Stimulated activated CD8-positive, alpha-beta memory T cell treated with anti-CD3 and anti-CD28 coated beads, Interleukin-2, amount 100 ng/mL, for 1 hour (primary cell): ENCODE data around the gene PLEKHJ1.

ENCODE experiments used
- DNase-seq, 2 donors: peaks; one replicate each; pipeline ENCODE4 v3.0.0-alpha.2; 2020; ENCODE audit warnings: low read depth in 2 of 2

PLEKHJ1 gene

GRCh38 chr19:2234996-2235380 lies 1.1 kb downstream of the PLEKHJ1 start:
- DNase-seq: no peak

DNA sequence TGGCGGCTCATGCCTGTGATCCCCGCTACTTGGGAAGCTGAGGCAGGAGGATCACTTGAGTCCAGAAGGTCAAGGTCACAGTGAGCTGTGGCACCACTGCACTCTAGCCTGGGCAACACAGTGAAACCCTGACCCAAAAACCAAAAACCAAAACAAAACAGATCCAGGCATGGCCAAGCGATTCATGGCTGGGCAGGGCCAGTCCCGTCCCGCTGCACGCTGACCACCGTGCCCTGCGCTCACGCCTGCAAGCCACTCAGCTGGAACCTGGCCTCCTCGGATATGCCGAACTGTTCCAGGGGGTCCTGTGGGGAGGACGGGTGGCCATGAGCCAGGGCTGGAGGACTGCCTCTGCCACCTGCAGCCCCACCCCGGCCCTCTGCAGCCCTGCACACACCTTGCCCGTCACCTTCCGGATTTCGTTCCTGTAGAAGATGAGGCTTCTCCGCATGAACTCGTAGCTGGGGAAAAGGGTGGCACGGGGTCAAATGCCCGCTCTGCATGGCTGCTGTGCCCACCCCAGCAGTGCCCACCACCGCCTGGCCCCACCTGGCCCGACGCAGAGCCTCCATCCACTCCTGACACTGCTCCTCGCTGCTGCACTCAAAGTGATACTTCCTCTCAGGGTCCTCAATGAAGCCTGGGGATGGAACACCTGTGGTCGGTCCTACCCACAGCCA lies 2.4 kb downstream of the PLEKHJ1 start:
- DNase-seq: no peak

GRCh38 chr19:2232286-2233151 lies 3.6 kb downstream of the PLEKHJ1 start:
- no peak for DNase-seq

DNA sequence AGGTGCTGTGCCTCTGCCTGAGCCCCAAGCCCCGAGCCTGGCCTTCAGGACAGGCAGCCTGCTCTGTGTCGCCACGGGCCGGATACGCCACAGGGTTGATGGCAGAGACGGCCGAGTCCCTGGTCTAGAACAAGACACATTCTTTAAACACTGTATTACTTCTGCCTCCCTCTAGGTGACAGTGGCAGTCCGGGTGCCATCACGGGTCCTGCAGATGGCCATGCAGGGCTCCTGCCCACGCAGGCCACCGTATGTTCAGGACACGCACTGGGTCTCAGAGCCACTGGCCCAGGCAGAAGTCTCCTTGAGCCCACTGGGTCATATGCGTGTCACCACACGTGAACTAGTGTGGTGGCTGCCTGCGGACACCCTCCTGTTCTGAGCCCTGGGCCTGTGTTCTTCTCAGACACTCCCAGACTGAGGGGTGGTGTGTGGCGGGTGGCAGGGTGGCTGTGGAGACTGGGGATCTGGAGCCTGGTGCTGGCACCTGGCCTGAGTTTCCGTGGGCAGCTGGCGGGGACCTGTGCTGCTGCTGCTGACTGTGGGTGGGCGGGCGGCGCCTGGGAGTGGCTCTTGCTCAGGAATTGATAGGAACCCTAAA lies 4.4 kb downstream of the PLEKHJ1 start:
- DNase-seq: no peak

- DNase-seq: no peak
Observed at GRCh38 chr19:2230807-2231533, 5.2 kb downstream of the PLEKHJ1 start.

- no peak for DNase-seq
Observed at GRCh38 chr19:2230033-2230531, 6.0 kb downstream of the PLEKHJ1 start.

- no peak for DNase-seq
Observed at GRCh38 chr19:2229103-2230032, 6.8 kb downstream of the PLEKHJ1 start.

GRCh38 chr19:2228157-2229030 lies 7.7 kb downstream of the PLEKHJ1 start:
- no peak for DNase-seq

DNA sequence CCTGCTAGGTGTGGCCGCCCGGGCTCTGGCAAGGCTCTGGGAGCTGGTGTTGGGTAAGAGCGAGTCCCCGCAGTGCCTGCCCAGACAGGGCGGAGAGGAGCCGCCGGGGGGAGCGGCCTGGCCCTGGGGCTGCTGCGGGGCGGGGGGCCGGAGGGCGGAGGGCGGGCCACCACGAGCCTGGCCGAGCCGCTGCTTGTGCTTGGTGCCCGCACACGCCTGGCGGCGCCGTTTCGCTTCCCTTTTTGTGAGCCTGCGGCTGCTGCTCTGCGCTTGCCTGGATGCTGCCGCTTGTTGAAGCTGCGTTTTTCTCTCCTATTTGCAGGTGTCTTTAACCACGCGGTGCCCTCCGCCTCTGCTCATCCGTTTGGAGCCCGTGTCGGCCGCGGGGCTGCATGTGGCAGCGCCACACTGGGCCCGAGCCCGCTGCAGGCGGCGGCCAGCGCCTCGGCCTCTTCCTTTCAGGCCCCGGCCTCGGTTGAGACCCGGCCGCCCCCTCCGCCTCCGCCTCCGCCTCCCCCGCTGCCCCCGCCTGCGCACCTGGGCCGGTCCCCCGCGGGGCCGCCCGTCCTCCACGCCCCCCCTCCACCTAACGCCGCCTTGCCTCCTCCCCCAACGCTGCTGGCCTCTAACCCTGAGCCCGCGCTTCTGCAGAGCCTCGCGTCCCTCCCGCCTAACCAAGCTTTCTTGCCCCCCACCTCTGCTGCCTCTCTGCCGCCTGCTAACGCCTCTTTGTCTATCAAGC lies 8.5 kb downstream of the PLEKHJ1 start:
- DNase-seq: no peak

DNA sequence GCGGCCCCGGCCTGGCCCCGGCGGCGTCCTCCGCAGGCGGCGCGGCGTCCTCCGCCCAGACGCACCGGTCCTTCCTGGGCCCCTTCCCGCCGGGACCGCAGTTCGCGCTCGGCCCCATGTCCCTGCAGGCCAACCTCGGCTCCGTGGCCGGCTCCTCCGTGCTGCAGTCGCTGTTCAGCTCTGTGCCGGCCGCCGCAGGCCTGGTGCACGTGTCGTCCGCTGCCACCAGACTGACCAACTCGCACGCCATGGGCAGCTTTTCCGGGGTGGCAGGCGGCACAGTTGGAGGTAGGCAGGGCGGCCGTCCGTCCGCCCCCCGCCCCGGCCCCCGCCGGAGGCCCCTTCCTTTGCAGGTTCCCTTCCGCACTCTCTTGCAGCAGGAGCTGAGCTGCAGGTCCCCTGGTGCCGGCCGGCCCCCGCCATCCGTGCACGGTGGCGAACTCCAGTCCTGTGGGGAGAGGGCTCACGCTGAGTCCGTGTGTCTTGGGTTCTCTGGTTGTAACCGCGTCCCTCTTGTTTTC lies 9.2 kb downstream of the PLEKHJ1 start:
- no peak for DNase-seq

GRCh38 chr19:2226051-2226839 lies 9.9 kb downstream of the PLEKHJ1 start:
- DNase-seq: no peak

DNA sequence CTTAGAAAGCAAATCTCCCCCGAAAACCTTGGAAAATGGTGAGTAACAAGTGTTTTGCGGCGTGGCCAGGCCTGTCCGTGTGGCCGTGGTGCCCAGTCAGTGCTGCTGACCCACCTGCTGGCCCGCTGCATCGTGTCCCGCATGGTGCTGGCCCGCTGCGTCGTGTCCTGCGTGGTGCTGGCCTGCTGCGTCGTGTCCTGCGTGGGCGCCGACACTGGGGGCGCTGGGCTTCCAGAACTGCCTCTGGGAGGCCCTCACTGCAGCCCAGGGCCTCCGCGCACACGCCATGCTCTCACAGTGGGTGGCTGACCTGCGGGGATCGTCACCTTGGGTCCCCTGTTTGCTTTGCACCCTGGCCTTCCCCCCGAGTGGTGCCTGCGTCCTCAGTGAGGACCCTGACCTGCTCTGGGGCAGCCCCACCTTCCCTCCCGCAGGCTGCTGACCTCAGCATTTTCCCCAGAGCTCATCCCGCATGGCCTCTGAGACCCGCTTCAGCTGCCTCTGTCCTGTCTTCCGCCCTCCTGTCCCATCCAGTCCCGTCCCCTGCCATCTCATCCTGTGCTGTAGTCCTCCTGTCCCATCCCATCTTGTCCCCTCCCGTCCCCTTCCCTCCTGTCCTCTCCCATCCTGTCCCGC lies 10.6 kb downstream of the PLEKHJ1 start:
- no peak for DNase-seq

DNA sequence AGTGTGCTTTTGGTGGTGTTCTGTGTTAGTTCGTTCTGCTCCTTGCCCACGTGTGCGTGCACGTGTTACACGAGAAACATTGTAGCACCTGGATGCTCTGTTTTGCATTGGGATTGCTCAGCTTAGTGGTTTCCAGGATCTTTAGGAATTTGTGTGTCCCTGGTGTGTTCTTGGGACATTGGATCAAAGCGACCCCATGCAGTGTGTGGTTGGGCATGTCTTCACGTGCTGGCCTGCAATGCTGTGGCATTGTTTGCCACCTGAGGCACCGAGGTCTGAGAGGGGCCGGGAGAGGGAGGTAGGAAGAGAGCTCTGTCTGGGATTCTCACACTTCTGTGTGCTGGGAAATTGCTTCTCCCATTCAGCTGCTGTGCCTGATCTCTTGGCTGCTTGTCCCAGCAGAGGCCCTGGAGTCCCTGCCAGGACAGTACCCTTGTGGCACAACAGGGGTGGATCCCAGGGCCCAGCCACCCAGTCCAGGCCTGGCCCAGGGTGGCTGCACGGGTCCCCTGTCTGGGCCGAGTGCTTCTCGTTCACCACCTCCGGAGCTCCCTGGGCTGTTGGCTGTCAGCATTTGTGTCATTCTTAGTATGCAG lies 11.3 kb downstream of the PLEKHJ1 start:
- no peak for DNase-seq

DNA sequence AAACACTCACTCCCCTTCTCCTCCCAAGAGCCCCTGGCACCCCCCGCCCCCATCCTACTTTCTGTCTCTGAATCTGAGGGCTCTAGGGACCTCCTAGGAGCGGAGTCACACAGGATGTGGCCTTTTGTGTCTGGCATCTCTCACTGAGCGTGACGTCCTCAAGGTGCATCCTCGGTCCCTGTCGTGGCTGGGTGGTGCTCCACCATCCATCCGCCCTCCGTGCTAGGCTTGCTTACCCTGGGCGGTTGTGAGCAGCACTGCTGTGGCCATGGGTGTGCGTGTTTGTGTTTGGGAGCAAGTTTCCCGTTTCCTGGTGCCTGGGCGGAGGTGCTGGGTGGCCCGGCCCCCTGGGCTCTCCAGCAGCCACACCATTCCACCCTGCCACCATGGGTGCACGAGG lies 12.2 kb downstream of the PLEKHJ1 start:
- peak in 1 of 2 donors; percentile 15 for DNase-seq

GRCh38 chr19:2223391-2223790 lies 12.7 kb downstream of the PLEKHJ1 start:
- no peak for DNase-seq

DNA sequence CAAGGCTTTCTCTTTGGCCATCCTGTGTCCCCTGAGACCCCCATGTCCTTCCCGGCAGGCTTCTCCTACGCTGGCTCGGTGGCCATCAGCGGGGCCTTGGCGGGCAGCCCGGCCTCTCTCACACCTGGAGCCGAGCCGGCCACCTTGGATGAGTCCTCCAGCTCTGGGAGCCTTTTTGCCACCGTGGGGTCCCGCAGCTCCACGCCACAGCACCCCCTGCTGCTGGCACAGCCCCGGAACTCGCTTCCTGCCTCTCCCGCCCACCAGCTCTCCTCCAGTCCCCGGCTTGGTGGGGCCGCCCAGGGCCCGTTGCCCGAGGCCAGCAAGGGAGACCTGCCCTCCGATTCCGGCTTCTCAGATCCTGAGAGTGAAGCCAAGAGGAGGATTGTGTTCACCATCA lies 14.2 kb downstream of the PLEKHJ1 start:
- no peak for DNase-seq

GRCh38 chr19:2221250-2221831 lies 14.8 kb downstream of the PLEKHJ1 start:
- no peak for DNase-seq
